Rectal smooth muscle tissue (tissue), 1 donor: ENCODE measurements around the gene FH.

Experiments
- H3K27ac ChIP-seq: one replicate; pipeline ENCODE4 v1.7.0; 2013; ENCODE audit warnings: low read depth, low read length, inconsistent platforms
- H3K27me3 ChIP-seq: one replicate; pipeline ENCODE4 v1.7.0; 2013; ENCODE audit warnings: low read length; ENCODE audit not compliant: control insufficient read depth, insufficient read depth
- H3K36me3 ChIP-seq: one replicate; pipeline ENCODE4 v1.7.0; 2013; ENCODE audit warnings: low read length; ENCODE audit not compliant: control insufficient read depth, insufficient read depth
- H3K4me1 ChIP-seq: one replicate; pipeline ENCODE4 v1.7.0; 2013; ENCODE audit warnings: low read length; ENCODE audit not compliant: control insufficient read depth, insufficient read depth
- H3K4me3 ChIP-seq: one replicate; pipeline ENCODE4 v1.7.0; 2013; ENCODE audit warnings: low read length
- H3K9ac ChIP-seq: one replicate; pipeline ENCODE4 v1.7.0; 2013; ENCODE audit warnings: low read length

Gene FH

GRCh38 chr1:241507189-241507863 lies 12.2 kb downstream of the FH start:
- H3K36me3 ChIP-seq, result peaks cover 20% of the 10 kb centered on the region
- H3K4me3 ChIP-seq, result no peak overlapping the region
- no peak overlapping the region for H3K9ac ChIP-seq
- H3K27ac ChIP-seq, result no peak overlapping the region
- H3K4me1 ChIP-seq, result no peaks in the 10 kb centered on the region
- no peaks in the 10 kb centered on the region for H3K27me3 ChIP-seq

GRCh38 chr1:241503444-241503843 lies 16.1 kb downstream of the FH start:
- no peaks in the 10 kb centered on the region for H3K27me3 ChIP-seq
- H3K9ac ChIP-seq, result no peak overlapping the region
- H3K4me1 ChIP-seq, result no peaks in the 10 kb centered on the region
- H3K4me3 ChIP-seq, result no peak overlapping the region
- peaks cover 13% of the 10 kb centered on the region for H3K36me3 ChIP-seq
- H3K27ac ChIP-seq, result no peak overlapping the region

GRCh38 chr1:241499910-241500309 lies 19.6 kb downstream of the FH start:
- H3K9ac ChIP-seq, result no peak overlapping the region
- no peak overlapping the region for H3K4me3 ChIP-seq
- H3K36me3 ChIP-seq, result peaks cover 31% of the 10 kb centered on the region
- H3K27me3 ChIP-seq, result no peaks in the 10 kb centered on the region
- H3K4me1 ChIP-seq, result no peaks in the 10 kb centered on the region
- no peak overlapping the region for H3K27ac ChIP-seq

GRCh38 chr1:241495741-241496140 lies 23.8 kb downstream of the FH start:
- Histone ChIP-seq H3K9ac (no peak overlapping the region), H3K36me3 (peaks cover 18% of the 10 kb centered on the region), H3K27me3 (no peaks in the 10 kb centered on the region), H3K27ac (no peak overlapping the region), H3K4me1 (no peaks in the 10 kb centered on the region), H3K4me3 (no peak overlapping the region)

GRCh38 chr1:241488739-241489138 lies 30.8 kb downstream of the FH start:
- H3K27me3 ChIP-seq, result no peaks in the 10 kb centered on the region
- no peaks in the 10 kb centered on the region for H3K36me3 ChIP-seq
- H3K4me3 ChIP-seq, result no peak overlapping the region
- no peaks in the 10 kb centered on the region for H3K4me1 ChIP-seq
- no peak overlapping the region for H3K9ac ChIP-seq
- no peak overlapping the region for H3K27ac ChIP-seq

GRCh38 chr1:241485554-241485992 lies 34.0 kb downstream of the FH start:
- Histone ChIP-seq H3K27ac (no peak overlapping the region), H3K4me3 (no peak overlapping the region), H3K27me3 (no peaks in the 10 kb centered on the region), H3K36me3 (no peaks in the 10 kb centered on the region), H3K4me1 (no peaks in the 10 kb centered on the region), H3K9ac (no peak overlapping the region)

- no peaks in the 10 kb centered on the region for H3K36me3 ChIP-seq
- H3K27me3 ChIP-seq, result no peaks in the 10 kb centered on the region
- no peaks in the 10 kb centered on the region for H3K4me1 ChIP-seq
- H3K27ac ChIP-seq, result no peak overlapping the region
- no peak overlapping the region for H3K9ac ChIP-seq
- no peak overlapping the region for H3K4me3 ChIP-seq
These were observed 34.4 kb downstream of the FH start for GRCh38 chr1:241485145-241485544.

- Histone ChIP-seq H3K9ac (no peak overlapping the region), H3K4me3 (no peak overlapping the region), H3K36me3 (no peaks in the 10 kb centered on the region), H3K27ac (no peak overlapping the region), H3K27me3 (no peaks in the 10 kb centered on the region), H3K4me1 (no peaks in the 10 kb centered on the region)
These were observed 36.7 kb downstream of the FH start for GRCh38 chr1:241482761-241483250.

- H3K9ac ChIP-seq, result no peak overlapping the region
- H3K27ac ChIP-seq, result no peak overlapping the region
- H3K4me1 ChIP-seq, result no peaks in the 10 kb centered on the region
- no peaks in the 10 kb centered on the region for H3K27me3 ChIP-seq
- H3K4me3 ChIP-seq, result no peak overlapping the region
- H3K36me3 ChIP-seq, result no peaks in the 10 kb centered on the region
These were observed 40.3 kb downstream of the FH start for GRCh38 chr1:241479294-241479693.

- Histone ChIP-seq H3K4me1 (no peaks in the 10 kb centered on the region), H3K4me3 (no peak overlapping the region)
These were observed 43.9 kb downstream of the FH start for GRCh38 chr1:241475671-241476070.

GRCh38 chr1:241473026-241473425 lies 46.5 kb downstream of the FH start:
- Histone ChIP-seq H3K4me1 (no peaks in the 10 kb centered on the region), H3K36me3 (no peaks in the 10 kb centered on the region), H3K9ac (no peak overlapping the region), H3K27me3 (no peaks in the 10 kb centered on the region), H3K4me3 (no peak overlapping the region), H3K27ac (no peak overlapping the region)

More at GRCh38 chr1:241475671-241476070, 43.9 kb downstream of the FH start:
- Histone ChIP-seq H3K27ac (no peak overlapping the region), H3K9ac (no peak overlapping the region), H3K36me3 (no peaks in the 10 kb centered on the region), H3K27me3 (no peaks in the 10 kb centered on the region)

GRCh38 chr1:241470908-241471590 lies 48.5 kb downstream of the FH start:
- no peaks in the 10 kb centered on the region for H3K27me3 ChIP-seq
- no peak overlapping the region for H3K4me3 ChIP-seq
- no peaks in the 10 kb centered on the region for H3K4me1 ChIP-seq
- H3K36me3 ChIP-seq, result no peaks in the 10 kb centered on the region
- no peak overlapping the region for H3K27ac ChIP-seq
- H3K9ac ChIP-seq, result no peak overlapping the region

- no peaks in the 10 kb centered on the region for H3K27me3 ChIP-seq
- H3K36me3 ChIP-seq, result no peaks in the 10 kb centered on the region
- H3K9ac ChIP-seq, result no peak overlapping the region
- no peaks in the 10 kb centered on the region for H3K4me1 ChIP-seq
- H3K27ac ChIP-seq, result no peak overlapping the region
- no peak overlapping the region for H3K4me3 ChIP-seq
These were observed 49.2 kb downstream of the FH start for GRCh38 chr1:241470361-241470760.
